Superior temporal gyrus (tissue), 1 donor: ENCODE results near the gene TIAM1.

ENCODE experiments used
- DNase-seq: peaks from one replicate; pipeline ENCODE4 v3.0.0-alpha.2; 2016; ENCODE audit errors: extremely low spot score

TIAM1 gene

DNA sequence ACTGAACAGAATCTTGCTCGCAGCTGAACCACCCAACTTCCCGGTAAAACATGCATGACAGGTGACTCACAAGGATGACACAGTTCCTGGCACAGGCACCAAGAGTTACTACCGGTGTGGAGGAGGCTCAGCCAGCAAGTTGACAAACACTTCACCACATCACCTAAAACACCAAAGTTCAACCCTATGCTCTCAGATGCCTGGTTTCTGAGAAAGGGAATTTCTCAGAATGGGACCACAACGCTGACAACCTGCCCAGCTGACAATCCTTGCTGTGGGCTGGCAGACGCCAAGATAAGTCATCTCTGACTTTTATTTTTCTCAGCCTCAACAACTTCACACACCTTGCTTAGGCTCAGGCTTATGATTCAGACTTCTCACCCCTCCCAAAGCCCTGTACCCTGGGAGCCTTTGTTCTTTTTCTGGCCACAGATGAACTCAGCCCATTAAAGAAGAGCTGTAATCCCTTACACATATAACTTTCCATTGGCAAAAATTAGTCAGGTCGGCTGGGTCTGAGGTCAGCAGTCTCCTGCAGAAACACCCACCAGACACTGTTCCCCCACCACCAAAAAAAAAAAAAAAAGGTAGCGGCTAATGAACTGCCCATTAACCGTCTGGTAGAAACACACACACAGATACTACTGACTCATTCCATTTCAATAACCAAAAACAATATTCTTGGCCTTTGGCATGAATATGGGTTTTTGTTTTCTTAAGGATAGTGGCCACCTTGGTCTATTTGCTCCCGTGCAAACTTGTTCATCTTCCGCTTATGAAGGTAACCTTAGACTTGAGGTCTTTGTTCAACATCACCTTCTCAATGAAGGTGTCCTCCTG is 10.8 kb upstream of the TIAM1 start:
- DNase-seq: no peak

DNA sequence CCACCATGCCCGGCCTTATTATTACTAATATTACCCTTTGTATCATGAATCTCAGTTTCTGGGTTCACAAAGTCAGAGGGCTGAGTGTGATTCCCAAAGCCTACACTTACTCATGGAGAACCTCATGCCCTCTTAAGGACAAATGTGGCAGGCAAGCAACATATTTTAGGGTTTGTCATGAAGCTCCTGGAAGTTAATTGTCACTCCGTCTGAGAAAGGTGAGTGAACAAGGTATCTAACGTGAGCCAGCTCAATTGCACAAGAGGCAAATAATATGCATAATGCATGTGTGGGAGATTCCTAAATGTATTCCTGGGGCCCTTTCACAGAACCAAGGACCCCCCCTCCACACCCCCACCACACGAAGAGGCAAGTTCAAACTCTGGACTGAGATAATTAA is 10.1 kb upstream of the TIAM1 start:
- no peak for DNase-seq

DNA sequence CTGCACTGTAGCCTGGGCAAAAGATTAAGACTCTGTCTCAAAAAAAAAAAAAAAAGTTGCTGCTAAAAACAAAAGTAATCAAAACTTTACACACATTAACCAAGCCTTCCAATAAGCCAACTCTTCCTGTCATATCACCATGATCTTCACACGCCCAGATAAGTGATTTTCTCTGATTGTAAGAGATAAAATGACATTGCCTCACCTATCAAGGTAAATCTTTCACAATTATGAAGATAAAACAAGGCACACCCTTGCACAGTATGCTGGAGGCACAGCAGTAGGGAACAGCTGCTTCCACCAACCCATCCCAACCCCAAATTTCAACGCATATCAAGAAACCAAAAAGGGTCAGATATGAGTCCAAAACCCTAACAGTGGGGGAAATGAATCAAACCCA is 8.8 kb upstream of the TIAM1 start:
- DNase-seq: no peak

DNA sequence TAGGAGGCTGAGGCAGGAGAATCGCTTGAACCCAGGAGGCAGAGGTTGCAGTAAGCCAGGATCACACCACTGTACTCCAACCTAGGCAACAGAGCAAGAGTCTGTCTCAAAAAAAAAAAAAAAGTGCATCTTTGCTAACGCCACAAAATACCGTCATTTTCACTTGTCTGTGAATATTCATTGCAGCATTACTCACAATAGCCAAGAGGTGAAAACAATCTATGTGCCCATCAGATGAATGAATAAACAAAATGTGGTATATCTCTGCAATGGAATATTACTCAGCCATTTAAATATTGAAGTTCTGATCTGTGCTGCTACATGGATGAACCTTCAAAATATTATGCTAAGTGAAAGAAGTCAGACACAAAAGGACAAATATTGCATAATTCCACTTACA is 7.9 kb upstream of the TIAM1 start:
- no peak for DNase-seq

DNA sequence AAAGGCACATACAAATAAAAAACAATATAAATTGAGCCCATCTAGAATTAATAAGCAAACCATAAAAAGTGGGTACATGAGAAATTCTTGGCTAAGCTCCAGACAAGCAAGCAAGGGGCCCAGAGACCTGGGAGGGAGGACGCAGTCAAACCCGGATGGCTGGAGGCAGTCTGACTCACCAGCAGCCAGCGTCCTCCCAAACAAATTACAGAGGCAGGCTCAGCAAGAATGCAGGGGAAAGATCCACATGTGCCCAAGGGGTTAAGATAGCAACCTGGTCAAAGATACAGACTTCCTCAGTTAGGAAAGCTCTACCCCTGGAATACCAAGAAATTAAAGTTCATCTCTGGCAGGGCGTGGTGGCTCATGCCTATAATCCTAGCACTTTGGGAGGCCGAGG is 7.4 kb upstream of the TIAM1 start:
- no peak for DNase-seq

DNA sequence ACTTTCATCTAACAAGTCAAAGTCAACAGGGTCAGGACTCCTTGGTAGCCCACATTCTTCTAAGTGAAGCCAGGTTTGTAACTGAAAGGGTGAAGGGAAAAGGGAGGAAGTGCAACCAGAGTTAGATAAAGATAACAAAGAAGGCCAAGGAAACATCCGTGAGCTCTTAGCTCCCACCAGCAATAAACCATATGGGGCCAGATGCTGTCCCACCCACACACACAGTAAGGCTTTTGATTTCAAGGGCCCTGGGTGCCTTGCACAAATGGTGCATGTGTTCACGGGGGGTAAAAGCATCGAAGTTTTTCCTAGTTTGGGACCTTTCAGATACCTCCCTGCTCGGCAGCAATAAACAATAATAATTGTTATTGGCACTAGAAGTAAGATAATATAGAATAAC is 5.1 kb upstream of the TIAM1 start:
- DNase-seq: no peak

DNA sequence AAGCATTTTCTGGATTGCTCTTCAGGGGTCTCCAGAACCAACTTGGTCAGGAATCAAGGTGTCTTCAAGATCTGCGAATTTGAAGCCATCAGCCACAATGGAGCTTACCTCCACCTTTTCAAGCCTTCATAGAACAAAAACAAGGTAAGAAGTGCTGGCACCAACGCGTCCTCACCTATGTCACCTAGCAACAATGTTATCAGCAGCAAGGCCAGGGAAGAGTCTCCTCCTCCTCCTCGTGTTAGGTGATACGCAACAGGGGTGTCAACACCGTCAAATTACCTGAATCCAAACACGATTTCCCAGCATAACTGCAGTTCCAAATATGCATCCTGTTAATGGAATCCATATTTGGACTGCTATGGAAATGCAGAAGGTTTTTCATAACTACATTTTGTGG is 4.1 kb upstream of the TIAM1 start:
- no peak for DNase-seq

DNA sequence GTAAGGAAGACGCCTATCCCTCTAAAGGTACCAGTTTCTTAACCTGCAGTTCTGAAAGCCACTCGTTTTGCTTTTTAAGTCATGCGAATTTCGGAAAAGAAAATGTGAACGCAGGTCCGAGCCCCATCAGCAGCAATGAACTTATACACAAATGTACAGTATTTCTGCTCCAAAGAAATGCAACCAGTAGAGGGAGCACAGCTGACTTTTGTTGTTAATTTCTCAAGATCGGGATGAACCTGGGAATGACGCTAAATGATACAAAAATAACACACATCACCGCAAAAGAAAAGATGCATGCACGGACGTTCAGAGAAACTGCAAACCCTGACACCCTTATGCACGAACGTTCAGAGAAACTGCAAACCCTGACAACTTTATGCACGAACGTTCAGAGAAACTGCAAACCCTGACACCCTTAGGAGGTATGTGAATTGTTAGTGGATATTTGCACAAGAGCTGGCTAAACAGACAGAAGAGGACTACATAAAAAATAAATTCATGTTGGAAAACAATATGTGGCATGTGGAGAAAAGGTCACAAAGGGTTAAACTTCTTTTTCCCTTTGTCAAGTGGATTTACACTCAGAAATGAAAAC is 3.5 kb upstream of the TIAM1 start:
- peak; percentile 88 for DNase-seq

DNA sequence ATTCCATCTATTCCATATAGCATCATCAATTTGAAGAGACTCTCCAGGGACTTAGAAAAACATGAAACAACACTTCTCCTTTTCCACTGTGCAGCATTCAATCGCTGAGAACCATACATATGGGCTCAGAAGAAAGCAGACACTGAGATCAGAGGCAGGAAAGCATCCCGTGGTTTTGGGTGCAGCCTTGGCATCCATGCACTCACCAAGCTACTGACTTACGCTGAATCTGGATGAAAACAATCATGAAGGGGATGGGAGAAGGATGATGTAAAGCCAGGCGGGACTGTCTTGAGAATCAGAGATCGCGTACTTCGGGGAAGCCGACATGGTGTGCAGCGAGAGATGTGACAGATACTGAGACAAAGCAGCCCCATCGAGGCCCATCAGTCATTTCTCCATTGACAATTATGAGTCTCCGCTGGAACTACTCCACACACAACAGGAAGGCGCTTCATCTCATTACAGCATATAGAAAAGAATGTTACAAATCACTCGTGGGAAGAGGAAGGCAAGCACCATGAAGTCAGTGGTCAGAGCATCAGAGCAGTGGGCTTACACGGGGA is 2.3 kb upstream of the TIAM1 start:
- DNase-seq: no peak

DNA sequence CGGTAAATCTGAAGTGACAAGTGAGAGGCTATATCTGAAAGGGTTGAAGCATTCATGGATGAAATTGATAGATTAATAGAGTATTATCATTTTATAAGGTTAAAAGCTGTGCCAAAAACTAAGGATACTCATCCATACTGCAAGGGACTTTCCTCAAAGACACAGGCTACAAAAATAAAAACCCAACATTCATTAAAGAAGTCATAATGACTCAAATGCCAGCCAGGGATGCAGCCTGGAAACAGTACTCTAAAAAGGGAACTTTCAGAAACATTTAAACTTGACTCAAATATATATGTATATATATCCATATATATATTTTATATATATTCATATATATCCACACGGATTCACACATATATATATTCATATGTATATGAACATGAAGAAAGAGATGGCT is 1.1 kb upstream of the TIAM1 start:
- DNase-seq: no peak

DNA sequence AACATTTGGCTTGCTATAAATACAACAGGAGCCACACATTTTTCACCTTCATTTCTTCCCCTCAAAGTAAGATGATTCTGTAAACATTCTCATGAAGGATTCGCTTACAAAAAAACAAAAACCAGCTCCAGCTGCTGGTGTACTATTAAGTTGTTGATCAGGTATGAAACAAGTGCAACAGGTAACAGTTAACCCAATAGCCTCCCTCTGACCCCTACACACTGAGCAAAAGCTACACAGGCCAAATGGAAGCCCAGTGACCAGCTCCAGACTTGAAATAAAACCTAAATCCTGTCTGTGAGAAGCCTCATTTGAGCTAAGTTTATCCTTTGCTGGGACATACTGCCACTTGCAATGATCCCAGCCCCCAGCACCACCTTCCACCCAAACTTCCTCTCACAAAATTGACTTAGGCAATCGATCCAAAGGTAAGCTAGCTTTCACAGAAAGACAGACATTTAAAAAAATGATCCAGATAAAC is 991 bp downstream of the TIAM1 start:
- no peak for DNase-seq

DNA sequence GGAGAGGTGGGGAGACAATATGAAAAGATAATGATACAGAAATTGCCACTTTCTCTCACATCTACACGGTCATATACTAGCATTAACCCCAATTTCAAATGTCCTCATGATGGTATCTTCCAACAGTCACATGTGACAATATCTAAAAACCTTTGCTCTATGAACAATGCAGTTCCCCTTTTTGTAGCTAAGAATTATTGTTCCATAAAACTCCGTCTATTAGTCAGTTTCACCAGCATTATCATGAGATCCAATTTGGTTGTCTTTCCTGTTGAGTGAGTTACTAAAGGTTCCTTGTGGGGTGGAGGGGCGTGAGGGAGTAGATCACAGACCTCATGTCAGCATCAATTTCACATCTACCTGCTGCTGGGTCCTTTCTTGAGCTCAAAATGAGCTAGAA is 1.7 kb downstream of the TIAM1 start:
- no peak for DNase-seq

DNA sequence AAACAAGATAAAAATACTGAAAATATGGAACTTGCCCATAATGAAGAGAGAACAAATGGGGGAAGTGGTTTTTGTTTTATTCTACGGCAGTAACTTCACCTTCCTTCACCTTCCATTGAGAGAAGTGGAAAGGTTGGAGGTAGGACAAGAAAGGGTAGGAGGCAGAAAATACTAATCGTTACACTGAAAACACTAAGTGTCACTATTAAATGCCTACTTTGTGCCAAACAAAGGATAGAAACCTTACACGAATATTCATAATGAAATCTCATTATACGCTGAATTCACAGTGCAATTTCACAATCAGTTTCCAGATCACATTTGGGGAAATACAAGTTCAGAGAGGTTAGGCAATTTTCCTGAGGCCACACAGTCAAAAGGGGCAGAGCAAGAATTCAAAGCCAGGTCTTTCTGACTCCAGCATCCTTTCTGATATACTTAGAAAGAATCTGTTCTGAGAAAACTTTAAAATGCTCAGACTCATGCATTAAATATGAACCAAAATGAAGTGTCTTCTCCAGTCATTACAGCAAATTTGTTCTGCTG is 3.0 kb downstream of the TIAM1 start:
- DNase-seq: no peak

DNA sequence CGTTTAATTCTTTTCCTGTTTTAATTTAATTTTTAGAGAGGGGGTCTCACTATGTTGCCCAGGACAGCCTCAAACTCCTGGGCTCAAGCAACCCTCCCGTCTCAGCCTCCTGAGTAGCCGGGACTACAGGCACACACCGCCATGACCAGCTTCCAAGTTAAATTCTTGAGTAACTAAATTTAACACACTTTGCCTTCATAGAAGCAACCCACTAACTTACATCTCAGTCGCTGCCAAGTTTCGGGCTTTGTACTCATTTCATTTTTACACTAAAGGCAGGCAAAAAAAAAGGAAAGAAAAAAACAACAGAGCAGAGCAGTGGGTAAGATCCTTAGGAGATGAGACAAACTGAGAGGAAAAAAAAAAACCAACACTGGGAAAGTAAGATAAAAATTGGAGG is 3.5 kb downstream of the TIAM1 start:
- no peak for DNase-seq

DNA sequence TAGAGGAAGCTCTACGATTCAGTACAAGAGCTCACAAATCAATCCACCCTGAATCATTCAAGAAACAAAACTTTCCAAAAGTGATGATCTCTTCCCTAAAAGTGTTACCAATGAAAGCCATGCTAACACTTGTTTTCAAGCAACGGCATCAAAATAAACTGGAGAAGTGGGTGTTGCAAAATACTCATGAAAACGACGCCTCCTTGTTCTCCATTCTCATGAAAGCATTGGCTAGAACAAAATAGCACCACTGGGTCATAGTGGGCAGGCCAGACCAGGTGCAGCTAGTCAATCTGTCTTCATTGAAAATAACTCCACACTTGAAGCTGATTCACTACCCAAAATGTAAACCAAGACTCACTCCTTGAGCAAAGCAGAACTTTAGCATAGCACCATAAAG is 4.3 kb downstream of the TIAM1 start:
- no peak for DNase-seq

DNA sequence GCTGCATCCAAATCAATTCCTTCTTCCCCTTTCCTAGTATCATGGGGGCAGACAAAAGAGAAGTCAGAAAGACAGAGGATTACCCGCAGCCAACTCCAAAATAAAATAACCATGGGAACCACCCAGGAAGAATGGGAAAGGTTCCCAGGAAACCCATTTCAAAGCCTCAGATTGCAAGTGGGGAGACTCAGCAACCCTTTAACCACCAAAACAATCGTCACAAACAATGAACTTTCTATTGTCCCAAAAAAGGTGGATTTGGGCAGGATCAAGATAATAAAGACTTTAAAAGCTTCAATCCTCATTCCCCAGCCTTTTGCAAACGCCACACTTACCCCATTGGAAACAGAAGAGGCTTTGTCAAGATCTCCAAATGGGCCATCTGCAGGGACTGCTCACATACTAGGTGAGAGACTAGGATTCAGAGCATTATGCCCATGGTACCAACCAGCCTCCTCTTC is 5.1 kb downstream of the TIAM1 start:
- DNase-seq: no peak

DNA sequence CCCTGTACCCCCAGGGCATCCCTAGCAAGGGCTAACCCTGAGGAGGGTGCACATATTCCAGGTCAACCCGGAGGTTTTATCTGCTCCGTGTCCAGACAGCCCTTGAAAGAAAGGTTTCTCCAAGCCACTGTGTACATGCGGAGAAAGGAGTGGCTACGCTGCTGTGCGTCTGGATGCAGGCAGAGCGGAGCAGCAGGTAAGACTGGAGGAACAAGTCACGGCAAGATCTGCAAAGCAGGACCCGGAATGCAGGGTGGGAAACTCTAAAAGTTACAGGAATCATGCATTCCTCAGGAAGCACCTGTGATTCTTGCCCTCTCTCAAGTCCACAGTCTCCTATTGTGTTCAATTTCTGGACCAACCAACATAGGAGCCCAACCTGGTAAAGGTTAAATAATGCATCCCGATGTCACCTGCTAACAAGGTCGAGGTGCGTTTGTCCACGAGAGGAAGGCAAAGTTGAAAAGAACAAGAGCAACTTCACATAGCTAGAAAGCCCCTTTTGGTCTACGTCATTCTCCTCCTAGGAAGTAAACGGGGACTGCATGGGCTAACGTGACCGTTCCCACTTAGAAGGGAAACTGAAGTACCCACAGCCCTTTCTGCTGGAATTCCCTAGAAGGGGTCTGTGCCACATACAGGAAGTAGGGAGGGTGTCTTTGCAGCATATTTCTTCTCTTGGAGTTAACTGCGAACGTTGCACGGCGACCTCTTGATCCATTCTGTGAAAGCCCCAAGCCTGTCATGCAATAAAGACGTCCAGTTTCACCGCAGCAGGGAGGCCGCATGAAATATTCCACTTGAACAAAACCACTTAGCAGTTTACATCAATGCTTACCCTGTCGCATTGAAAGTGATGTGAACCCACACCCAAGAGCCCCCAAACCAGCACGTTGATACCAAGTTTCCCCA is 5.8 kb downstream of the TIAM1 start:
- DNase-seq: no peak

DNA sequence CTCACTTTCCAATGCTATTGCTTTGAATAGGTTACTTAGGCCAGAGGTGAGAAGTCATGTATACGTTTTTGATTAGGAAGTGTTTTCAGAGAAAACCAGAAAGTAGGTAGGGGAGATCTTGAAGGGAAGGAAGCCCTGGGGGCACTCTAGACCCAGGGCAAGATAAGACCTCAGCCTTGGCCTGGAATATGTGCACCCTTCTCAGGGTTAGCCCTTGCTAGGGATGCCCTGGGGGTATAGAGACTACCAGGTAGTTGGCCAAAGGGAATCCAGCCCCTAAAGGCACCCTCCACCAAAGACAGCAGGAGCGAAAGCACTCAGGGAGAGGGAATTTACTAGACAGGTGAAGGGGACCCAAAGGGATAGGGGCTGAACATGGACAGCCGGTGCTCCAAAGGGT is 7.0 kb downstream of the TIAM1 start:
- no peak for DNase-seq

DNA sequence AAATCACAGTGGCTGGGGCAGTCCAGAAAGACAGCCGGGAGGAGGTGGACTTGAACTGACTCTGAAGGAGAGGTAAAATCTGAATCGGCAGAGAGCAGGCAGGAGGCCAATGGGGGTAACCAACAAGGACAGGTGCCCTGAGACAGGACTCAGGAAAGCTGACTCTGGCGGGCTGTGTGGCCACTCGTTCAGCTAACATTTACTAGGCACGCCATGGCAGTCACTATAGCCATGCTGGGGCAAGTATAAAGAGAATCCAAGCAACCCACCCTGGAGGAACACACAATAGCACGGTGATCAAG is 7.4 kb downstream of the TIAM1 start:
- DNase-seq: no peak

DNA sequence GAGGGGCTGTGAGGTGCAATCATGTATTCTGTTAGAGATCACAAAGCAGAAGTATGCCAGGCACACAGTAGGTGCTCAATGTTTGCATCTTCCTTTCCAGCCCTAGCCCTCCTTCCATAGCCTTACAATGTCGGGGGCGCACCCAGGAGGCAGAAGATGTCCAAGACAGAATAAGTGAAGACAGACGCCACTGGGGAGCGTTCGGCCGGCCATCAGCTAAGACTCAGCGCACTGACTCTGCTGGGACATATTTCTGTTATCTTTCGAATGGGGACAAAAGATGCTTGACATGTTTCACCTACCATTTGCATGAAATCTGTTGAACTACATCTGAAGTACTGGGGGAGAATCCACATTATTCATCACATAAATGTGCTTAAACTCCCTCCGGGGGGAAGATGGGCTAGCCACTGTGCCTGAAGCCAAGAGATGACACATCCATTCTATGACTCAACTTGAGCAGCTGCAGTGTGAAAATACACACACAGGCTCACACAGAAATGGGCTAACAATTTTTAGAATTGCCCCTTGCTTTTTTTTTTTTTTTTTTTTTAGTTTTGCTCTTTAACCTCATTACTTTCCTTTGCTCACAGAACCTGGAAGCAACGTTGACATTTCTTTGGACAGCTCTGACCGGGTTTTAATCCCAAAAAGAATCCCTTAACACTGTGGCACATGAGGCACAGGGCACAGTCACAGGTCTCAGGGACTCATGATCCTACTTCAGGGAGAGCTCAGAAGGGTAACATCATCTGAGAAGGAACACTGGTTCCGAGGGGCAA is 7.9 kb downstream of the TIAM1 start:
- DNase-seq: peak; percentile 91

DNA sequence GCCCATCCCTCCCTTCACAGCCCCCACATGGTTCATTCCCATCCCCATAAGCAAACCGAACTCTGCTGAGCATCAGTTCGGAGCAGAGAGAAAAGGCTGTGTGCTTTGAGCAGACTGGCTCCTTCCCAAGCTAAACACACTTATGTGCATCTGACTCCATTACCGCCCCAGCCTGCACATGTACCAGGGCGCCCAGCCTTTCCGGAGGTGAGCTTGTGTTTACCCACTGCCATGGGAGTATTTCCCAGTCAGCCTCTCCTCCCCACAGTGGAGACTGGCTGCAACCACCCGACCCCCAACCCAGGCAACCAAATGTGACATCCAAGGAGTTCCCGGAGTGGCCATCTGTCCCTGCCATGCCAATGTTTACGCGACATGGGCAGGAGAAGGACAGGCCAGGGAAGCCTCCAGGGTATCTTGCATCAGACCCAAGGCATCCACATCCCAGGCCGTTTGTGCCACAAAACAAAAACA is 9.4 kb downstream of the TIAM1 start:
- no peak for DNase-seq
